ENCODE measurements around the gene SGF29. TPM values are rescaled to one million over a fixed set of nuclear protein-coding genes. Genes with fewer than 3 reads are reported as not detected.

SGF29 gene
- polyA plus RNA-seq, 1 donor: 24.8 TPM

DNA sequence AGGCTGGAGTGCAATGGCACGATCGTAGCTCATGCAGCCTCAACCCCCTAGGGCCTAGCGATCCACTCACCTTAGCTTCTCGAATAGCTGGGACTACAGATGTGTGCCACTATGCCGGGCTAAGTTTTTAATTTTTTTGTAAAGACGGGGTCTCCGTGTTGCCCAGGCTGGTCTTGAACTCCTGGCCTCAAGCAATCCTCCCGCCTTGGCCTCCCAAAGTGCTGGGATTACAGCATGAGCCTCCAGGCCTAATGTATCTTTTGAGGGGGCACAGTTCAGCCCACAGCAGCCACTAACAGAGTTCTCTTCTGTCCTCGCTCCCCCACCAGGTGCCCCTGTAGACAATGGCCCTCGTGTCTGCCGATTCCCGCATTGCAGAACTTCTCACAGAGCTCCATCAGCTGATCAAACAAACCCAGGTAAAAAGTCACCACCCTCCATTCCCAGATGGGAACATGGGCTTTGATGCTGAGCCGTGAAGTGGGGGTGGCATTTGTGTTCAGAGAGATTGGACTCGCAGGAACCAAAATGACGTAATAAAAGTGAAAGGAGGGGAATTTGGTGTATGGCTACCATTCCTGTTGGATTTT is 27.1 kb downstream of the SGF29 start:
- no CpG with 5 or more reads among the region's 15 CpGs for WGBS (ENCODE audit: insufficient coverage, low lambda C conversion rate)
- Histone ChIP-seq H3K9me3 (ENCODE audit: control insufficient read depth, low read depth, low read length) (no peaks in the 10 kb centered on the region), H3K27ac (ENCODE audit: low read length) (no peak overlapping the region), H3K27me3 (ENCODE audit: control insufficient read depth, insufficient read depth, low read length) (no peaks in the 10 kb centered on the region), H3K4me3 (ENCODE audit: low read length) (no peak overlapping the region), H3K36me3 (ENCODE audit: control insufficient read depth, insufficient read depth, low read length) (peaks cover 30% of the 10 kb centered on the region), H3K4me1 (ENCODE audit: control insufficient read depth, insufficient read depth, low read length) (no peaks in the 10 kb centered on the region)
- DNase-seq: no peak

DNA sequence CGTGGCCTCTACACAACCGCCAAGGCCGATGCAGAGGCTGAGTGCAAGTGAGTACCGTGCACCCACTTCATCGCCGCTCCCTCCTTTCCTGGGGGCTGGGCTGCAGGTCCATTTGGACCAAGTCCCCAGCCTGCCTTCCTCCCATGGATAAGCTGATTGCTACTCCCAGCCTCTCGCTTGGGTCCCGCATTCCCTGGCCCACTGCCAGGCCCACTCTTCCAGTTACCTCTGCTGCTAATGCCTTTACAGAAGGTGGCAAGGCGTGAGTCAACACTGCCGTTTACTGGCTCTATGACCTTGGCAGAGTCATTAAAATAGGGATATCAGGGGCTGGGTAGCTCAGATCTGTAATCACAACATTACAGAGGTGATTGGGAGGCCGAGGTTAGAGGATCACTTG is 32.0 kb downstream of the SGF29 start:
- WGBS (ENCODE audit: insufficient coverage, low lambda C conversion rate): no CpG with 5 or more reads among the region's 11 CpGs
- H3K27ac ChIP-seq (ENCODE audit: low read length): no peak overlapping the region
- peaks cover 65% of the 10 kb centered on the region for H3K36me3 ChIP-seq (ENCODE audit: control insufficient read depth, insufficient read depth, low read length)
- no peaks in the 10 kb centered on the region for H3K27me3 ChIP-seq (ENCODE audit: control insufficient read depth, insufficient read depth, low read length)
- no peak for DNase-seq
- H3K4me1 ChIP-seq (ENCODE audit: control insufficient read depth, insufficient read depth, low read length): no peaks in the 10 kb centered on the region
- no peaks in the 10 kb centered on the region for H3K9me3 ChIP-seq (ENCODE audit: control insufficient read depth, low read depth, low read length)
- H3K4me3 ChIP-seq (ENCODE audit: low read length): no peak overlapping the region

DNA sequence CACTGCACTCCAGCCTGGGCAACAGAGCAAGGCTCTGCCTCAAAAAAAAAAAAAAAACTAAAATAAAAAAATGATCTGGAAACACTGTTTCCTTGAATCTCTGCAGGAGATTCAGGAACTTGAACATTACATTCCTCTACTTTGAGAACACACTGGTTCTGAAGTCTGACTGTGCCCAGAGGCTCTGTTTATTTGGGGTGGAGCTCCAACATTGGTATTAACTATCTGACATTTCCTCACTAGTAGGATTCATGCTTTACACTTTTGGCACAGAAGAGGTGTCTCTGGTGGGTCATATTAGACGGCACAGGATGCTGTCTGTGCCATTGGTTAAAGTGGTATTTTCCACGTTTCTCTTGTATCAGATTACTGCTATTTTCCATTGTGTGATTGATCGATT is 32.7 kb downstream of the SGF29 start:
- Histone ChIP-seq H3K4me1 (ENCODE audit: control insufficient read depth, insufficient read depth, low read length) (no peaks in the 10 kb centered on the region), H3K4me3 (ENCODE audit: low read length) (no peak overlapping the region), H3K36me3 (ENCODE audit: control insufficient read depth, insufficient read depth, low read length) (peaks cover 67% of the 10 kb centered on the region), H3K27ac (ENCODE audit: low read length) (no peak overlapping the region), H3K9me3 (ENCODE audit: control insufficient read depth, low read depth, low read length) (no peaks in the 10 kb centered on the region), H3K27me3 (ENCODE audit: control insufficient read depth, insufficient read depth, low read length) (no peaks in the 10 kb centered on the region)
- no CpG with 5 or more reads among the region's 3 CpGs for WGBS (ENCODE audit: insufficient coverage, low lambda C conversion rate)
- no peak for DNase-seq

DNA sequence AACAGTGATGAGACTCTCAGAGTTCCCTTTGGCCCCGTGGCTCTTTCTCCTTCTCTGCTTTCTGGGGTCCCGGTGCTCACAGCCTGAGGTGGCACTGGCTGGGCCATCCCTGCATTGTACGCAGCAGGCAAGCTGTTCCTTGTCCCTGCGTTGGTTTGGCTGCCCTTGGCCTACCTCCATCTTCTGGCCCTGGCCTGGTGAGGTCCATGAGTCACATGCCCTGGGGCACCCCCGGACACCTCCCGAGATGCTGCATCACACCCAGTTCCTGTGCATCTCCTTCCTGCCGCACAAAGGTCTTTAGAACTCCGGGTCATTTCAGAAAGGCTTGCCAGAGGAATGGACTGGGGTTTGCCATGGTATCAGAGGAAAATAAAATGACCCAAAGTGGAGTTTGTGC is 33.7 kb downstream of the SGF29 start:
- Histone ChIP-seq H3K36me3 (ENCODE audit: control insufficient read depth, insufficient read depth, low read length) (peaks cover 64% of the 10 kb centered on the region), H3K4me3 (ENCODE audit: low read length) (no peak overlapping the region)
- no CpG with 5 or more reads among the region's 8 CpGs for WGBS (ENCODE audit: insufficient coverage, low lambda C conversion rate)

GRCh38 chr16:28589069-28589468 is 35.3 kb downstream of the SGF29 start:
- no peaks in the 10 kb centered on the region for H3K9me3 ChIP-seq (ENCODE audit: control insufficient read depth, low read depth, low read length)
- WGBS (ENCODE audit: insufficient coverage, low lambda C conversion rate): 100% methylated on average over 2 of the region's 8 CpGs
- no peak overlapping the region for H3K27ac ChIP-seq (ENCODE audit: low read length)
- H3K4me1 ChIP-seq (ENCODE audit: control insufficient read depth, insufficient read depth, low read length): no peaks in the 10 kb centered on the region
- no peak overlapping the region for H3K4me3 ChIP-seq (ENCODE audit: low read length)
- H3K36me3 ChIP-seq (ENCODE audit: control insufficient read depth, insufficient read depth, low read length): peaks cover 65% of the 10 kb centered on the region
- no peak for DNase-seq
- no peaks in the 10 kb centered on the region for H3K27me3 ChIP-seq (ENCODE audit: control insufficient read depth, insufficient read depth, low read length)

More for the DNA sequence above, 33.7 kb downstream of the SGF29 start:
- H3K4me1 ChIP-seq (ENCODE audit: control insufficient read depth, insufficient read depth, low read length): no peaks in the 10 kb centered on the region
- H3K9me3 ChIP-seq (ENCODE audit: control insufficient read depth, low read depth, low read length): no peaks in the 10 kb centered on the region
- no peak overlapping the region for H3K27ac ChIP-seq (ENCODE audit: low read length)
- no peaks in the 10 kb centered on the region for H3K27me3 ChIP-seq (ENCODE audit: control insufficient read depth, insufficient read depth, low read length)
- DNase-seq: no peak

DNA sequence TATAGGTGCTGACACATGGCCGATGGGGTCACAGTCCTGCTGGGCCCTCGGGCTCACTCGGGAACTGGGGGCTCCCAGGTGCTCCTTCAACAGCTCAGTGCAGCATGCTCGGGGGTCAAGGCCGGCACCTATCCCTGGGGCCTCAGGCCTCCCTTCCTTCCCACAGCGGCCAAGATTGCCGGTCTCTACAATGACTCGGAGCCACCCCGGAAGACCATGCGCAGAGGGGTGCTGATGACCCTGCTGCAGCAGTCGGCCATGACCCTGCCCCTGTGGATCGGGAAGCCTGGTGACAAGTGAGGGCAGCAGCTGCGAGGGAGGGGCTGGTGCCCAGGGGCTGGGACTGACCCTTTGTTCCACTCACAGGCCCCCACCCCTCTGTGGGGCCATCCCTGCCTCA is 36.2 kb downstream of the SGF29 start:
- no peaks in the 10 kb centered on the region for H3K27me3 ChIP-seq (ENCODE audit: control insufficient read depth, insufficient read depth, low read length)
- peaks cover 63% of the 10 kb centered on the region for H3K36me3 ChIP-seq (ENCODE audit: control insufficient read depth, insufficient read depth, low read length)
- no peaks in the 10 kb centered on the region for H3K9me3 ChIP-seq (ENCODE audit: control insufficient read depth, low read depth, low read length)
- DNase-seq: no peak
- WGBS (ENCODE audit: insufficient coverage, low lambda C conversion rate): no CpG with 5 or more reads among the region's 13 CpGs
- no peaks in the 10 kb centered on the region for H3K4me1 ChIP-seq (ENCODE audit: control insufficient read depth, insufficient read depth, low read length)
- no peak overlapping the region for H3K4me3 ChIP-seq (ENCODE audit: low read length)
- H3K27ac ChIP-seq (ENCODE audit: low read length): no peak overlapping the region

DNA sequence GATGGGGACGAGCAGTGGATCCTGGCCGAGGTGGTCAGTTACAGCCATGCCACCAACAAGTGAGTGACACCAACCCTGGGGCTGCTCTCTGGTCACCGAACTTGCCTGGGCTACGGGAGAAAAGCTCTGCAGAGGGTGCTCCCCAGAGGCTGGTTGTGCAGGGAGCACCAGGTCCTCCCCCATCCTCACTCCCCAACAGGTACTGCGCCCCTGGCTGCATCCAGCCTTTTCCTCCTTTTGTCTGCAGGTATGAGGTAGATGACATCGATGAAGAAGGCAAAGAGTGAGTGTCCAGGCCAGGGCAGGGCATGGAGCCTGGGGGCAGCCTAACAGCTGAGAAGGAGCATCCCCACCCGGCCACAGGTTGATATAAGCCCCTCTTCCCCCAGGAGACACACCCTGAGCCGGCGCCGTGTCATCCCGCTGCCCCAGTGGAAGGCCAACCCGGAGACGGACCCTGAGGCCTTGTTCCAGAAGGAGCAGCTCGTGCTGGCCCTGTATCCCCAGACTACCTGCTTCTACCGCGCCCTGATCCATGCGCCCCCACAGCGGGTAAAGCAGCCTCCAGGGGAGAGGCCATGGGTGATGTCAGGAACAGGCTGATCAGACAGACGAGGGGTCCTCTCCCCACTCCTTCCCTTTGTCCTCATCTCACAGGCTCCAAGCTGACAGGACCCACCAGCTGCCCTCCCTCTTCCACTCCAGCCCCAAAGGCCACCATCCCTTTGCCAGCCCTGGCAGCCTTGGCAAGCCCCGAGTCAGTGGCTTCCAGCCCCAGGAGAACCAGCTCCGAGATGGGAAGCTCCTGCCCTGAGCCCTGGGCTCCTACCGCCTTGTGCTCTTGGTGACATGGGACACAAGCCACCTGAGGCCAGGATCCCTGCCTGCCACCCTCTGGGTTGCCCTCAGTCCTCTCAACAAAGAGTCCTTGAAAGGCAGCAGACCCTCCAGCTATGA is 36.9 kb downstream of the SGF29 start:
- no peak for DNase-seq
- H3K4me3 ChIP-seq (ENCODE audit: low read length): no peak overlapping the region
- H3K27me3 ChIP-seq (ENCODE audit: control insufficient read depth, insufficient read depth, low read length): no peaks in the 10 kb centered on the region
- H3K9me3 ChIP-seq (ENCODE audit: control insufficient read depth, low read depth, low read length): no peaks in the 10 kb centered on the region
- no peak overlapping the region for H3K27ac ChIP-seq (ENCODE audit: low read length)
- H3K36me3 ChIP-seq (ENCODE audit: control insufficient read depth, insufficient read depth, low read length): peaks cover 57% of the 10 kb centered on the region
- peaks cover 3% of the 10 kb centered on the region for H3K4me1 ChIP-seq (ENCODE audit: control insufficient read depth, insufficient read depth, low read length)
- WGBS (ENCODE audit: insufficient coverage, low lambda C conversion rate): no CpG with 5 or more reads among the region's 22 CpGs

DNA sequence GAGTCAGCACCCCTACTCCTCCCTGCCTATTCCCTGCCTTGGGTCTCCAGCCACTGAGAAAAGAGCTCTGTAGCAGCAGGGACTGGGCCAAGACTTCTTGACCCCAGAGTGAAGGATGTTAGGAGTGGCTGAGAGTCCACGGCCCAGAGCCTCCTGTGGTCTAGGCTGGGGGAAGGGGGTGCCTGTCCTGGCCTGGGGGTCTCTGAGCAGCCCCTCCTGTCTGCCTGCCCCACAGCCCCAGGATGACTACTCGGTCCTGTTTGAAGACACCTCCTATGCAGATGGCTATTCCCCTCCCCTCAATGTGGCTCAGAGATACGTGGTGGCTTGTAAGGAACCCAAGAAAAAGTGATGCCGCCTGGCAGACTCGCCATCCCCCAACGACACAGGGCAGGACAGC is 37.6 kb downstream of the SGF29 start:
- no peak overlapping the region for H3K4me3 ChIP-seq (ENCODE audit: low read length)
- no peak overlapping the region for H3K27ac ChIP-seq (ENCODE audit: low read length)
- no CpG with 5 or more reads among the region's 6 CpGs for WGBS (ENCODE audit: insufficient coverage, low lambda C conversion rate)
- no peak for DNase-seq
- no peaks in the 10 kb centered on the region for H3K27me3 ChIP-seq (ENCODE audit: control insufficient read depth, insufficient read depth, low read length)
- peaks cover 54% of the 10 kb centered on the region for H3K36me3 ChIP-seq (ENCODE audit: control insufficient read depth, insufficient read depth, low read length)
- peaks cover 10% of the 10 kb centered on the region for H3K4me1 ChIP-seq (ENCODE audit: control insufficient read depth, insufficient read depth, low read length)
- no peaks in the 10 kb centered on the region for H3K9me3 ChIP-seq (ENCODE audit: control insufficient read depth, low read depth, low read length)

DNA sequence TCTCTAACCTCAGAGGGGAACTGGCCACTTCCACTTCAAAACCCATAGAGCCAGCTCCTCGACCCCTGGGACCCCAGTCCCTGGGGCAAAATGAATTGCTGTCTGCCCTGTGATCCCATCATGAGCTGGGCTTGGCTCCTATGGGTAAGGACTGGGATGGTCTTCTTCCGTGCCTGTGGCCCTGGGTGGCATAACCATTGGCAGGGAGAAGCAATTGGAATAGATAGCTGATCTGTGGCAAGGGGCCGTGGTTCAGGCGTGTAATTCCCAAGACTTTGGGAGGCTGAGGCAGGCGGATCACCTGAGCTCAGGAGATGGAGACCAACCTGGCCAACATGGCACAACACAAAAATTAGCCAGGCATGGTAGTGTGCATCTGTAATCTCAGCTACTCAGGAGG is 38.8 kb downstream of the SGF29 start:
- no peaks in the 10 kb centered on the region for H3K9me3 ChIP-seq (ENCODE audit: control insufficient read depth, low read depth, low read length)
- no peak for DNase-seq
- H3K36me3 ChIP-seq (ENCODE audit: control insufficient read depth, insufficient read depth, low read length): peaks cover 48% of the 10 kb centered on the region

GRCh38 chr16:28592979-28593553 is 39.3 kb downstream of the SGF29 start:
- Histone ChIP-seq H3K9me3 (ENCODE audit: control insufficient read depth, low read depth, low read length) (no peaks in the 10 kb centered on the region), H3K27ac (ENCODE audit: low read length) (no peak overlapping the region), H3K36me3 (ENCODE audit: control insufficient read depth, insufficient read depth, low read length) (peaks cover 44% of the 10 kb centered on the region), H3K4me3 (ENCODE audit: low read length) (no peak overlapping the region), H3K27me3 (ENCODE audit: control insufficient read depth, insufficient read depth, low read length) (no peaks in the 10 kb centered on the region), H3K4me1 (ENCODE audit: control insufficient read depth, insufficient read depth, low read length) (peaks cover 23% of the 10 kb centered on the region)
- no peak for DNase-seq
- WGBS (ENCODE audit: insufficient coverage, low lambda C conversion rate): no CpG with 5 or more reads among the region's 13 CpGs

More for the DNA sequence above, 38.8 kb downstream of the SGF29 start:
- WGBS (ENCODE audit: insufficient coverage, low lambda C conversion rate): no CpG with 5 or more reads among the region's 5 CpGs
- Histone ChIP-seq H3K4me3 (ENCODE audit: low read length) (no peak overlapping the region), H3K4me1 (ENCODE audit: control insufficient read depth, insufficient read depth, low read length) (peaks cover 19% of the 10 kb centered on the region), H3K27ac (ENCODE audit: low read length) (no peak overlapping the region), H3K27me3 (ENCODE audit: control insufficient read depth, insufficient read depth, low read length) (no peaks in the 10 kb centered on the region)

Data from large intestine (tissue), 3 donors.